ENCODE measurements around the gene TLR1. TPM values are rescaled to one million over a fixed set of nuclear protein-coding genes. Genes with fewer than 3 reads are reported as not detected.
"Not testable (repeated sequence)": the region's sequence is repeated elsewhere in the genome, so short reads cannot be mapped to it uniquely, and the experiment has no call there.

Gene TLR1
- polyA plus RNA-seq, 3 donors = 3.4 to 5.0 (median 4.7) TPM

DNA sequence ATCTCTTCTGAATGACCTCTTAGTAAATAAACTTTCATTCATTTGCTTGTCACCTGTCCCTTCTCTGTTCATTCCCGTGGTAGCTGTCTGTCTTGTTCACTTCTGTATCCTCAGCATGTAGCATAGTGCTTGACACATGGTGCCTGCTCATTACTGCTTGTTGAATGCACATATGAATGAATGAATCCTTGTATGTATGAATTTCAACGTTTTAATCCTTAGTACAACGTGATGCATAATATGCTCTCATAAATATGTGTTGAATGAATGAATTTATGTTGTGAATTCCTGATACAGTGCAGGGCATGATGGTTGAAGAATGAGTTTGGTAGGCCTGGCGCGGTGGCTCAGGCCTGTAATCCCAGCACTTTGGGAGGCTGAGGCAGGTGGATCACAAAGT lies 24.8 kb downstream of the TLR1 start:
- no peak for DNase-seq

DNA sequence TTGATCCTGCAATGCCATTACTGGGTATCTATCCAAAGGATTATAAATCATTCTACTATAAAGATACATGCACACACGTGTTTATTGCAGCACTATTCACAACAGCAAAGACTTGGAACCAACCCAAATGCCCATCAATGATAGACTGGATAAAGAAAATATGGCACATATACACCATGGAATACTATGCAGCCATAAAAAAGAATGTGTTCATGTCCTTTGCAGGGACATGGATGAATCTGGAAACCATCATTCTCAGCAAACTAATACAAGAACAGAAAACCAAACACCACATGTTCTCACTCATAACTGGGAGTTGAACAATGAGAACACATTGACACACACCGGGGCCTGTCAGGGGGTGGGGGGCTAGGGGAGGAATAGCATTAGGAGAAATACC lies 26.7 kb downstream of the TLR1 start:
- not testable (repeated sequence) for DNase-seq

DNA sequence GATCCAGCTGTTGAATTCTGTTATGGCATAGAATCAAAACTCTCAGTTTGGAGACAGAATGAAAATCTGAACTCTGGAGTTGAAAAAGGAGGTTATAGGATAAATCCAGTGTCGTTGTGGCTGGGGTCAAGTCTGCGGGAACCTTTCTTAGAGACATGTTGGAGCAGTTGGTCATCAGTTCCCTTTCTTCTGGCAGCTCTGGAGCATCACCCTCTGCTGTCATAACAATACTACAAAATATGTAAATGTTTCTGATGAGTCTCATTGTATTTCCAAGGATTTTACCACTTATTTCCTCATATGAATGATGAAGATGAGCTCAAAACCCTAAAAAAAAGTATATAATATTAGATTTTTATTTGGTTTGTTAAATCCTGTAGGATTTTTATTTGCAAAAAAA lies 29.3 kb downstream of the TLR1 start:
- no peak for DNase-seq

DNA sequence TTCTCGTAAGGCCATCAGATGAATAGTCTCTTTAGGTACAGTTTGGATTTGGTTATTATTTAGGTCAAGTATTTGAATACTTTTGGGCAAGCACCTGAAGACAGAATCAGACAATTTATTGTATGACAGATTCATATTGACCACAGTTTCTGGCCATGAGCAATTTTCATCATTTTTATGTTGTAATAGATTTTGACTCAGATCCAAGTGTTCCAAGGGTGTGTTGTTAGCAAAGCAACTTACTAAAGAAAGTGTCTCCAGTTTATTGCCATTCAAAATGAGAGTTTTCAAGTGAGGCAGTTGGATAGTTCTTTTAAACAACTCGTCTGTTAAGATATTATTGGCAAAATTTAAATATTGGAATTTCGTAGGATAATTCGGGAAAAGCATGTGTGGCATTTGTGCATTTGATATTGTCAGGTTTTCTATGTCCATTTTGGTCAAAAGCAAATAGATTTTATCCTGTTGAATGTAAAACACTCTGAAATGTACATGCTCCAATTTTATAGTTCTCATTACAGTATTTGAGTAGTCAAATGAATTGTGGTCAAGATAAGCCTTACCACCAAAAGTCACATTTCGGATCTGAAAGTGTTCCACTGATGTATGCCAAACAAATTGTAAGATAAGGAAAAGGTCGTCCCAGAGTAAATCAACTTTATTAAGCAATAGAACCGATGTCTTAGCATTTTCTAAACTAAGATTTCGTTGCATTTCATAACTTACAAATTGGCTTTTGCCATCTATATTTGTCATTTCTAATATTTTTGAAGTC lies 30.2 kb downstream of the TLR1 start:
- no peak for DNase-seq

DNA sequence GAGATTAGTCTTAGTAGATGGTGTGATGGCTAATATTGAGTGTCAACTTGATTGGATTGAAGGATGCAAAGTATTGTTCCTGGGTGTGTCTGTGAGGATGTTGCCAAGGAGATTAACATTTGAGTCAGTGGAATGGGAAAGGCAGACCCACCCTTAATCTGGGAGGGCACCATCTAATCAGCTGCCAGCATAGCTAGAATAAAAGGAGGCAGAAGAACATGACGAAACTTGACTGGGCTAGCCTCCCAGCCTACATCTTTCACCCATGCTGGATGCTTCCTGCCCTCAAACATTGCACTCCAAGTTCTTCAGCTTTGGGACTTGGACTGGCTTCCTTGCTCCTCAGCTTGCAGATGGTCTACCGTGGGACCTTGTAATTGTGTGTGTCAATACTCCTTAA lies 34.3 kb downstream of the TLR1 start:
- not testable (repeated sequence) for DNase-seq

DNA sequence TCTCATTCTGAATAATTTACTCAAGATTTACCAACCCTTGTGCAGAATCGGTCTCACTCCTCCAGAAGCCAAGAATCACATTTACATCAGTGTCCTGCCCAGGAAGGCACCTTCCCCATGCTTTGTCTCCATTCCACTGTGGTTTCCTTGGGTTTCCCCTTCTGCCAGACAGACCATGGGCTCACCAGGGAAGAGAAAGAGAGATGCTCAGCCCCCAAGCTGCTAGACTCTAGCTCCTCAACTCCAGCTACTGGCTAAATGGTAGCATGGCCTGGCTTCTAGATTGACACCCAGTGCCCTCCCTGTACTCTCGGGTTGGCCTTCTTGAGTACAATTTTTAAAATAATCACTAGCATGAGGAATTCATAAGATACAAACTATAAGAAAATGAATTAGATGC lies 34.7 kb downstream of the TLR1 start:
- no peak for DNase-seq

DNA sequence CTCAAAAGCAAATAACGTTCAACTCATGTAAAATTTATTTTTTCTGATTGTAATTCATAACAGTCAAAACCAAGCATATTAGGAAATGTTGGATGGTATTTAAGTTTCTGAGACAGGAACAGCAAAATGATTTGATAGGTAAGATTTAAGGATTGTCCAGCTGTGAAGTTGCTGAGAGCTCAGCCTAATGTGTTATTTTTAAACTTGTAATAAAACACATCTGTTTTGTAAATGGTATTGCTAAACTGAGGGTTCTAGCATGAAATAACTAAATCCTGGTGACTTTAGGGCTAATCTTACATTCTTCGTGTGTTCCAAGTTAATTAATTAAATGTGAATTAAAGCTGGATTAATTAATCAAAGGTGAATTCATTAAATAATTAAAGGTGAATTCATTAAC lies 35.1 kb downstream of the TLR1 start:
- DNase-seq = no peak

DNA sequence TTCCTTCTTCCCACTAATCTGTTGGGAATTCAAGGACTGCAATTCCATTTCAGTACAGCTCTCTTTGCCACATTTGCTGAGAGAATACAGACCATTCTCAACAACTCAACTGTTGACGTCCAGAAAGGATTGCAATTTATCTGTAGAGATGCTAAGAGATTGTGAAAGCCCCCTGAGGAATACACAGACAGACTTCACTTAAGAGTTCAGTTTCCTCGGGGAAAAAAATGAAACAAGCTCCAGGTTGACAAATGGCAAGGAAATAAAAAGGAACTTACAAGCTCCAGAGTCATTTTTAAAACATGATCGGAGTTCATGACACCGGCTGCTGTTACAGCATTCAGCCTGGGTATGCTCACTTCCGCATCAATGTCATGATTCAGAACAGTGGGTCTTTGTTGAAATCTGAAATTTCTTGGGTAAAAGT lies 35.6 kb downstream of the TLR1 start:
- no peak for DNase-seq

DNA sequence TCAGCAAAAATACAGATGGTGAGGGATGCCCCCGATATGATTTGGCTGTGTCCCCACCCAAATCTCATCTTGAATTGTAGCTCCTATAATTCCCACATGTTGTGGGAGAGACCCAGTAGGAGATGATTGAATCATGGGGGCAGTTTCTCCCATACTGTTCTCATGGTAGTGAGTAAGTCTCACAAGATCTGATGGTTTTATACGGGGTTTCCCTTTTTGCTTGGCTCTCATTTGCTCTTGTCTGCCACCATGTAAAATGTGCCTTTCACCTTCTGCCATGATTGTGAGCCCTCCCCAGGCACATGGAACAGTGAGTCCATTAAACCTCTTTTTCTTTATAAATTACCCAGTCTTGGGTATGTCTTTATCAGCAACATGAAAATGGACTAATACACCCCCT lies 37.7 kb downstream of the TLR1 start:
- not testable (repeated sequence) for DNase-seq

DNA sequence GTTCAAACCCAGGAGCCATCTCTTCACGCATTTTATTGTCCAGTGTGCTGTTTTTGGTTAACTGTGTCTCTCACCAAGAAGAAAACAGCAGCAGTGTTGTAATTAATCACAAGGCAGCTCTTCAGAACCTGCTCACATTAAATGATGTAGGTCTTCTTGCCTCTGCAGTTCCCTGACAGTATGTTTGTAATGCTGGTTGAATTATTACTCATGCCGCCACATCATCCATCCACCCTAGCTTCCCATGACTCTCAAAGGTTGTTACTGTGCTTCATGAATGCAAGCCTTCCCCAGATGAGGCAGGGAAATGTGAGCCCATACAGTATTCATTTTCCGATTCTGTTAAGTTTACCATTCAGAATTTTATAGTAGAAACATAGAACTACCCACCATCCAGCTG lies 39.2 kb downstream of the TLR1 start:
- no peak for DNase-seq

DNA sequence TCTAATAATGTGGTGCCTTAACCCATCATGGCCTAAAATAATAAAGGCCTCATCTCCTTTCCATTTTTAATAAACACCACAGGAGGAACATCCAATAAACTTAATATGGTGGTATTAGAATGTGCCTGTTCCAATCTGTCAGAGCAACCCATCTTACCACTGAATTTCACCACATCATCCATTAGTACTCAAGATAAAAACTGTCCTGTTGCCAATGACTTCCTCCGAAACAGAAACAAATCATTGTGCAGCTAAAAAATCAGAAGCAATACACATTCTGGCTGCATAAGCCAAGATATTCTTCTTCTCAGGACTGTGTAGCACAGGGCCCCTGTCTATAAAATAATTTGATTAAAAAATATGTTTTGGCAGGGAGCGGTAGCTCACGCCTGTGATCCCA lies 40.3 kb downstream of the TLR1 start:
- no peak for DNase-seq

DNA sequence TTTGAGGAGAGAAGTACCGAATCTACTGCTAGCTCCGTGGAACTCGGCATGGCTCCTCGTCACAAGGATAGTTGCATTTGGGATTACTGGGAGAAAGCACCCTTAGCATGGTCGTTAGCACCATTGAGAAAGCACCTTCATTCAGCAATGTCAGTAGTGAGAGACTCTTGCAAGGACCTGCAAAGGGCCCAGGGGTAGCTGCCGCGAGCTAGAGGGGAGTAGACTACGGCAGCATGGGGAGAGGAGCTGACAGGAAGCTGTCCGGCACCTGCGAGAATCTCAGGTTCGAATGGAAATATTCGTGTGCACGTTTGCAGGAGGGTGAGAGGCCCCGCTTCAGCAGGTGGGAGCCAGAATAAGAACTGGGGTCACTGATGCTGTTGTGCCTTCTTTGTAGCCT lies 42.0 kb downstream of the TLR1 start:
- DNase-seq = no peak

DNA sequence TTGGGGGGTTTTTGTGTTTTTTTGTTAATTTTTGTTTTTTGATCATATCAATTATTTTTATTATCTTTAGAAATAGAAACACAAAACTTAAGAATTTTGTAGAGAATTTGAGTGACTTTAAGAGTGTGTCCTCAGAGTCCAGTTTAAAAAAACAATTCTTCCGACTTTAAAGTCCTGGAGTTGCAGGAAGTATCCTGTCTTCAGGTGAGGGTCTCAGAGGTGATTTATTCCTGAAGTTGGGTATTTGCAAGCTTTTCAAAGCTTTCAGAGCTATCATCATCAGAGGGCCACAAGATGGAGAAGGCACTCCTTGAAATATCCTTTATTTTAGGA lies 44.8 kb downstream of the TLR1 start:
- no peak for DNase-seq

DNA sequence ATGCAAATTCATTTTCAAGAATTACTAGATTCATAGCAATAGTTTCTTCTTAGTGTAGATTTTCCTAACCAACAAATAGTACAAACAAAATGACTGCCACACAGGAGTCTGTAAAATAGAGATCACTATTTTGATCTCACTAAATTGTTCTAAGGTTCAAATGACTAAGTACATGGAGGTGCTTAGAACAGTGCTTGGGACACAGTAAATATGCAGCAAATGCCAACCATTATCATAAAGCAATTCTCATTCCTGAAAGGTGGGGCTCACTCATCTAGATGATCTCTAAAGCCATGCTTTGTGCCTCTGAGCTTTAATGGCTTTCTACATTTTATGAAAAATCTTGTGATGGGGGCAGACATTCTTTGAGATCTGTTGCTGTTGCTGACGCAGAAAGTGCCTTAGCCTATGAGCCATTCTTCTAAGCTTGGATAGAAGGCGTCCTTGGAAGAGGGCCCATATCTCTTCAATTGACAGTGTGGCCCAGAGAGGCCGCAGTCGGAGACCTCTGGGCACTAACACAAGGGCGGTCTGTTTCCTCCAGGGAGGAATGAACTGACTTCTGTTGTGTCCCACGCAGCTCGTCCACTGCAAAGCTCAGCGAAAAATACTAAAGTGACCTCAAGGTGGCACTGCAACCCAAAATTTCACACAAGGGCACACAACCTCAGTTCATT lies 45.3 kb downstream of the TLR1 start:
- DNase-seq = peak; percentile 70

DNA sequence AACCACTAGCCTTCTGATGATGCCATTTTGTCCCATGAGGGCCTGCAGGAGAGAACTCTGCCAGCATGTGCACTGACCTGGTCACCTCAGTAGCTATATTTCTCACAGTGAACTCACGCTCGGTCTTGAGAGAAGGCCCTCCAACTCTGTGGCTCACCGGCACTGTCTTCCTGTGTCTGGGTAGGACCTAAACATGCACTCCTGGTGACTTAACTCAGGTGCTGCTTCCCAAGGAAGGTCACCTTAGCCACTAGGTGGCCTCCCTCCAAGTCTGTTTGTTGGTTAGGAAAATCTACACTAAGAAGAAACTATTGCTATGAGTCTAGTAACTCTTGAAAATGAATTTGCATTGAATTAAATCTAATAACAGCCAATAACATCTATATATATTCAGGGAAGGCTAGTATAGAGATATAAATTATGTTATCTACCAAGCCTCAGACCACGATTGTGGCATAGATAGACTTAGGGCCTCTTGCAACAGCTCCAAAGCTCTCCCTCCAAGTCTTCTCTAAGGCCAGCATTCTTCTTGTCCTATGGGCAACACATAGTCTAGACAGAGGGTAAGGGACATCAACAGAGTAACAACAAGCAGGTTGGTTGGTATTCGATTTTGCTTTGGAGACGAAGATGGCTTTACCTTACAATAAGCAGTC lies 46.5 kb downstream of the TLR1 start:
- no peak for DNase-seq

DNA sequence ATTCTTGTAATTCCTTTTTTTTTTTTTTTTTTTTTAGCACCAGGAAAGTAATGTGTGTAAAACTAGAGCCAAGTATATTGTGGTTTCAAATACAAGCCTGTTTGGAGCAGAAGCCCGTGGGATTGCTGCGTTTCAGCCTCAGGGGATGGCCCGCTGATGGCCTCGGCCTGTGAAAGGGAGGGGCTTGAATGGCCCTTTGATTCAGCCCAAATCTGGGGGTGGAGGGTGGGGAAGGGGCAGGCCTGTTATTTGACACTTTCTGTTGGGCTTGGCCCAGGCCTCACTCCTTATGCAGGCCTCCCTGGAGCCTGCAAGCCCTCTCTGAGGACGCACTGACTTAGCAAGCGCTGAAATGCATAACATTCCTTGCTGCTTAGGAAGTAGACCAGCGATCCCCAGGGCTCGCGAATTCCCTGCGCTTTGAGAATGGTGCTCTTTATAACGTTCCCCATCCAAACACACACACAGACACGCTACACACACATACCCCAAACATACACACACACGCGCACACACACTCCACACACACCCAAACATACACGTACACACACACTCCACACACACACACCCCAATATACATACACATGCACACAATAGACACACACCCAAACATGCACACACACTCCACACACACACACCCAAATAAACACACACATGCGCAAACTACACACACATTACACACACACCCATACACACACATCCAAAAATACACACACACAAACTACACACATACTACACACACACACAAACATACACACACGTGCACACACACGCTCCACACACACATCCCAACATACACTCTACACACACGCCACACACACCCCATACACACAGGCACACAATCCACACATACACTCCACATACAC lies 51.4 kb downstream of the TLR1 start:
- peak; percentile 97 for DNase-seq

DNA sequence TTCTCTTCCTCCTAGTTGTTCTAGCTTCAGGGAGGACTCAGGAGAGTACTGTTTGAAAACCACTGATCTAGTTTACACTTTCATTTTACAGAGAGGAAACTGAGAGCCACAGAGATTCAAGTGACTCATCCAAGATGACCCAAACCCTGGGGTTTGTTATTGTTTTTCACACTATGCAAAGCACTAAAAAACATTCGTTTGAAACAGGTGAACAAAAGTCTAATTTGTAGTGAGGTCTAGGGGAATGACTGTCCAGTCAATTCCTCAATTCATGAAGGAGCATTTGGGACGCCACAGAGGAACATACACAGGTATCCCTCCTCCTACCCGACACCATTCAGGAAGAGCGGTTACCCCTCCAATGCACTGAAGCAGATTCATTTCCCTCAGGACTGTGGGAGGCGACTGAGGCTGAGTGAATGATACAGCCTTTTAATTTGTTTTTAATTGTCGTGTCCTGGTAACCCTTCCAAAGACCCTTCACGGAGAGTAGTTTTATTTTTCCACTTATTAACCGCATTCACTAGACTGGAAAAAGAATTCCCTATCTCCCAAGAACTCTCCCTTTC lies 52.1 kb downstream of the TLR1 start:
- DNase-seq = no peak

DNA sequence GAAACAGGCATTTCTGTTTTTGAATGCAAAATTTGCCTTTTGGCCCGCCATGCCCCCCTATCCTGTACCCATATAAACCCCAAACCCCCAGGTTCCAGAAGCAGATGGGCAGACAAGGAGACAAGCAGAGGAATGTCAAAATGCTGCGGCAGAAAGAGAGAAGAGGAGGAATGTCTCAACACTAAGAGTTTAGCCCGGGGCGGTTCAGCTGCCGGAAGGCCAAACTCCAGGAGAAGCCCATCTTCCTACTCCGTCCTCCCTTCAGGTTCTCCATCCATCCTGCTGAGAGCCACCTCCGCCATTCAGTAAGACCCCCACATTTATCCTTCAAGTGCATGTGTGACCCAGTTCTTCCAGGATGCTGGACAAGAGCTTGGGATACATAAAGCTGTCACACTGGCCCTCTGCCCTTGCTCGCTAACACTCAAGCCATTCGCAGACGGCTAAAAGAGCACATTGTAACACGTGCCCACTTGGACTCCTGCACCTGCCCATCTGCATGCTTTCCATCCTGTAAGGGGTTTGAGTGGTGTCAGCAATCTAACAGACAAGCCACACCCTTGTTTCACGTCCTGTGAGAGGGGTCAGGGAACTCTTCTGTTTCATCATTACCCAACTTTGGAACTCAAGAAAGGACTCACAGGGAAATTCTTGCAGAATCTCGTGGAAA lies 53.1 kb downstream of the TLR1 start:
- no peak for DNase-seq

DNA sequence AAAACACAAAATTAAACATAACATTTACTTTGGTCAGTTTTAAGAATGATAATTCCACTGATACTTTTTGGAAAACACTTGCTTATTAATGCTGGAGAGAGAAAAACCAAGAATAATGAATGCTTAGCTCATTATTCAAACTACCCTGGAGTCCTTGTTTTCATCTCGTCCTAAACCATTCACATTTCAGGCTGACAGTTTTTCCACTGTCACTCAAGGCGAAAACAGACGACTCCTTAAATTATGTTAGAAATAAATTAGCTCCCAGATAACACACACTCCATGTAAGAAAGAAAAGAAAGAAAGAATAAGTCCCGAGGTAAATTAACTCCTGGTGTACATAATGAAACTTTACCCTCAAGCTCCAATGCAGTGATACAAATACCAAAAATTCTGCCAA lies 55.3 kb downstream of the TLR1 start:
- DNase-seq = no peak

DNA sequence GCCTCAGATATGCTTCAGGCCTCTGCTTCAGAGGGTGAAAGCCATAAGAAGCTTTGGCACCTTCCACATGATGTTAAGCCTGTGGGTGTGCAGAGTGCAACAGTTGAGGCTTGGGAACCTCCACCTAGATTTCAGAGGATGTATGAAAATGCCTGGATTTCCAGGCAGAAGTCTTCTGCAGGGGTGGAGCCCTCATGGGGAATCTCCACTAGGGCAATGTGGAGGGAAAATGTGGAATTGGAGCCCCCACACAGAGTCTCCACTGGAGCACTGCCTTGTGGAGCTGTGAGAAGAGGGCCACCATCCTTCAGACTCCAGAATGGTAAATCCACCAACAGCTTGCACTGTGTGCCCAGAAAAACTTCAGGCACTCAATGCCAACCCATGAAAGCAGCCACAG lies 57.0 kb downstream of the TLR1 start:
- DNase-seq = no peak
